Measurements from ENCODE around the gene CENPB. TPM values are rescaled to one million over a fixed set of nuclear protein-coding genes. Genes with fewer than 3 reads are reported as not detected.

CENPB gene
- total RNA-seq, 1 donor from 2014 or later: 68.3 TPM

GRCh38 chr20:3812975-3813847 lies 26.7 kb upstream of the CENPB start:
- ATAC-seq (no peak), DNase-seq (no peak)
- intact Hi-C loops (cut with micrococcal nuclease): no loop called here

GRCh38 chr20:3812259-3812681 lies 25.7 kb upstream of the CENPB start:
- no peak for ATAC-seq
- intact Hi-C loops (cut with micrococcal nuclease): no loop called here
- no peak for DNase-seq

GRCh38 chr20:3811467-3812258 lies 25.1 kb upstream of the CENPB start:
- ATAC-seq: peak; percentile 89
- intact Hi-C loops (cut with micrococcal nuclease): no loop called here
- peak; percentile 100 for DNase-seq

- ATAC-seq (no peak), DNase-seq (no peak)
- intact Hi-C loops (cut with micrococcal nuclease): no loop called here
These were observed 22.0 kb upstream of the CENPB start for GRCh38 chr20:3808544-3808943.

- DNase-seq: peak; percentile 20
- intact Hi-C loops (cut with micrococcal nuclease): no loop called here
- no peak for ATAC-seq
These were observed 18.2 kb upstream of the CENPB start for GRCh38 chr20:3804781-3805180.

- intact Hi-C loops (cut with micrococcal nuclease): no loop called here
- ATAC-seq (no peak), DNase-seq (peak; percentile 21)
These were observed 17.8 kb upstream of the CENPB start for GRCh38 chr20:3804254-3804751.

- intact Hi-C loops (cut with micrococcal nuclease): no loop called here
- ATAC-seq (no peak), DNase-seq (peak; percentile 22)
These were observed 17.3 kb upstream of the CENPB start for GRCh38 chr20:3803854-3804253.

GRCh38 chr20:3803289-3803688 lies 16.7 kb upstream of the CENPB start:
- DNase-seq: peak; percentile 22
- no peak for ATAC-seq
- intact Hi-C loops (cut with micrococcal nuclease): no loop called here

- intact Hi-C loops (cut with micrococcal nuclease): no loop called here
- ATAC-seq (no peak), DNase-seq (peak; percentile 19)
These were observed 16.1 kb upstream of the CENPB start for GRCh38 chr20:3802524-3803239.

GRCh38 chr20:3801846-3802245 lies 15.3 kb upstream of the CENPB start:
- intact Hi-C loops (cut with micrococcal nuclease): no loop called here
- peak; percentile 22 for DNase-seq
- no peak for ATAC-seq

- DNase-seq (no peak), ATAC-seq (no peak)
- intact Hi-C loops (cut with micrococcal nuclease): no loop called here
These were observed 14.8 kb upstream of the CENPB start for GRCh38 chr20:3801299-3801698.

GRCh38 chr20:3800878-3801260 lies 14.3 kb upstream of the CENPB start:
- ATAC-seq: no peak
- intact Hi-C loops (cut with micrococcal nuclease): no loop called here
- DNase-seq: peak; percentile 27

GRCh38 chr20:3800256-3800877 lies 13.8 kb upstream of the CENPB start:
- intact Hi-C loops (cut with micrococcal nuclease): no loop called here
- DNase-seq: peak; percentile 23
- ATAC-seq: no peak

- ATAC-seq (no peak), DNase-seq (no peak)
- intact Hi-C loops (cut with micrococcal nuclease): no loop called here
These were observed 12.3 kb upstream of the CENPB start for GRCh38 chr20:3798908-3799248.

GRCh38 chr20:3798373-3798768 lies 11.8 kb upstream of the CENPB start:
- intact Hi-C loops (cut with micrococcal nuclease): no loop called here
- ATAC-seq (no peak), DNase-seq (peak; percentile 26)

GRCh38 chr20:3797592-3798372 lies 11.2 kb upstream of the CENPB start:
- intact Hi-C loops (cut with micrococcal nuclease): no loop called here
- no peak for ATAC-seq
- peak; percentile 20 for DNase-seq

GRCh38 chr20:3797226-3797545 lies 10.6 kb upstream of the CENPB start:
- ATAC-seq (no peak), DNase-seq (no peak)
- intact Hi-C loops (cut with micrococcal nuclease): no loop called here

- intact Hi-C loops (cut with micrococcal nuclease): no loop called here
- ATAC-seq (no peak), DNase-seq (no peak)
These were observed 10.1 kb upstream of the CENPB start for GRCh38 chr20:3796477-3797225.

Data from left ventricle myocardium superior (tissue), 1 donor.